ENCODE results near the gene DYNLRB1. TPM values are rescaled to one million over a fixed set of nuclear protein-coding genes. Genes with fewer than 3 reads are reported as not detected.

DYNLRB1 gene
- total RNA-seq, 1 experiment from 2014 or later: 142 TPM

DNA sequence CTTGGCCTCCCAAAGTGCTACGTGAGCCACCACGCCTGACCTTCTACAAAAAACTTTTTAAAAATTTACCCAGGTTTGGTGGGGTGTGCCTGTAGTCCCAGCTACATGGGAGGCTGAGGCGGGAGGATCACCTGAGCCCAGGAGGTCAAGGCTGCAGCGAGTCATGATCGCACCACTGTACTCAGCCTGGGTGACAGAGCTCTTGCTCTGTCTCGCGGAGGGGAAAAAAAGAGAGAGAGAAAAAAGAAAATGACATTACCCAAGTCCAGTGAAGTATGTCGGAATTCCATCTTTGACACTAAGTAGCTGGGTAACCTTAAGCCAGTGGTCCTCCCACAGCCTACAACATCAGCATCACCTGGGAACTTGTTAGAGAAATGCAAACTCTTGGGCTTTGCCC is 23.5 kb downstream of the DYNLRB1 start:
- BruUV-seq (replicated peaks): no TSS peak
- DNase-seq (ENCODE audit: low spot score): no peak
- intact Hi-C loops (cut with micrococcal nuclease; ENCODE audit: unreplicated experiment): loop anchor here (5.0 kb wide), 2 partner anchors 168 to 228 kb away; no protein-coding TSS in a partner anchor
- Histone ChIP-seq H3K27me3 (replicated peaks; ENCODE audit: insufficient read depth, low read depth, low read length, poor library complexity) (no peaks in the 10 kb centered on the region), H3K4me1 (ENCODE audit: insufficient read depth, low read length, poor library complexity, severe bottlenecking) (no peaks in the 10 kb centered on the region), H3K36me3 (ENCODE audit: insufficient read depth, low read length, poor library complexity, severe bottlenecking) (peaks cover 41% of the 10 kb centered on the region), H3K9me3 (ENCODE audit: low read depth, low read length, poor library complexity, severe bottlenecking) (no peaks in the 10 kb centered on the region), H3K4me3 (ENCODE audit: low read depth, low read length, poor library complexity, severe bottlenecking) (no peak overlapping the region), H3K27ac (ENCODE audit: low read depth, low read length, poor library complexity, severe bottlenecking) (no peak overlapping the region)
- no peak for TF ChIP-seq EZH2 (IDR thresholded peaks at IDR 0.05; ENCODE audit: borderline replicate concordance, low read depth, low read length, poor library complexity, severe bottlenecking)
- TF ChIP-seq, protein P1, sequence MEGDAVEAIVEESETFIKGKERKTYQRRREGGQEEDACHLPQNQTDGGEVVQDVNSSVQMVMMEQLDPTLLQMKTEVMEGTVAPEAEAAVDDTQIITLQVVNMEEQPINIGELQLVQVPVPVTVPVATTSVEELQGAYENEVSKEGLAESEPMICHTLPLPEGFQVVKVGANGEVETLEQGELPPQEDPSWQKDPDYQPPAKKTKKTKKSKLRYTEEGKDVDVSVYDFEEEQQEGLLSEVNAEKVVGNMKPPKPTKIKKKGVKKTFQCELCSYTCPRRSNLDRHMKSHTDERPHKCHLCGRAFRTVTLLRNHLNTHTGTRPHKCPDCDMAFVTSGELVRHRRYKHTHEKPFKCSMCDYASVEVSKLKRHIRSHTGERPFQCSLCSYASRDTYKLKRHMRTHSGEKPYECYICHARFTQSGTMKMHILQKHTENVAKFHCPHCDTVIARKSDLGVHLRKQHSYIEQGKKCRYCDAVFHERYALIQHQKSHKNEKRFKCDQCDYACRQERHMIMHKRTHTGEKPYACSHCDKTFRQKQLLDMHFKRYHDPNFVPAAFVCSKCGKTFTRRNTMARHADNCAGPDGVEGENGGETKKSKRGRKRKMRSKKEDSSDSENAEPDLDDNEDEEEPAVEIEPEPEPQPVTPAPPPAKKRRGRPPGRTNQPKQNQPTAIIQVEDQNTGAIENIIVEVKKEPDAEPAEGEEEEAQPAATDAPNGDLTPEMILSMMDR (conservative IDR thresholded peaks at IDR 0.05; ENCODE audit: low read depth, low read length): no peak
- POLR2A ChIA-PET (ENCODE audit: low non-redundant PET): no interaction called here
- CTCF ChIA-PET: interaction anchor here (0.6 to 0.7 kb wide), 2 partner anchors 47 to 128 kb away, joined by 3 to 4 read pairs; no protein-coding TSS in a partner anchor

DNA sequence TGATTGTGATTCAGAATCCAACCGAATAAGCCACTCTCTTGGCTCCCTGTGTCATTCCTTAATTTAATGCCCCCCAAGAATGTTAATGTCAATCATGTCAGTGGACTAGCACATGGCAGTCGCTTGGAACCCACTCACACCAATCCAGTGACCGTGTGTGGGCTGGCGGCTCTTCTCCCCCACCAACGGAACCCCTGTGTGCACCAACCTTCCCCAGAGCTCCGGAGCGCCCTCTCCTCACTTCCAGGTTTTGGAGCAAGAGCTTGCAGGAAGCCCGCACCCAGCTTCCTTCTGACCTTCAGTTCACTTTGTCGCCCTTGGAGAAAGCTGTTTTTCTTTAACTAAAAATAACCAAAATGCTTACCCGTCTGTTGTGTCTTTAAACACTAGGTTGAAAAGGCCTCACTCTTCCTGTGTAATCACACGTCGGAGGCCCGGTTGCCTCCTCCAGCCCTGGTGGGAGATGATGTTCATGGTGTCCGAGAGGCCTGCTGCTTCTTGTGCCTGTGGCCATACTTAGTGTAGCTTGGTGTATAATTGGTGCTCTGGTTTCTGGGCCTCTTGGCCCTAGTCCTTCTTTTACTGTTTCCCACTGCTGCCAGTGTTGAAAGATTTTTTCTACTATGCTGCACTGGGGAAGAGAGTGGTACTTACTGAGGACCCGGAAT is 24.5 kb downstream of the DYNLRB1 start:
- Histone ChIP-seq H3K27me3 (replicated peaks; ENCODE audit: insufficient read depth, low read depth, low read length, poor library complexity) (no peaks in the 10 kb centered on the region), H3K4me1 (ENCODE audit: insufficient read depth, low read length, poor library complexity, severe bottlenecking) (no peaks in the 10 kb centered on the region), H3K27ac (ENCODE audit: low read depth, low read length, poor library complexity, severe bottlenecking) (no peak overlapping the region), H3K4me3 (ENCODE audit: low read depth, low read length, poor library complexity, severe bottlenecking) (no peak overlapping the region), H3K9me3 (ENCODE audit: low read depth, low read length, poor library complexity, severe bottlenecking) (no peaks in the 10 kb centered on the region), H3K36me3 (ENCODE audit: insufficient read depth, low read length, poor library complexity, severe bottlenecking) (peaks cover 33% of the 10 kb centered on the region)
- no peak for TF ChIP-seq EZH2 (IDR thresholded peaks at IDR 0.05; ENCODE audit: borderline replicate concordance, low read depth, low read length, poor library complexity, severe bottlenecking)
- TF ChIP-seq, protein P1 (conservative IDR thresholded peaks at IDR 0.05; ENCODE audit: low read depth, low read length): no peak
- ChIA-PET CTCF (interaction anchor here (1.2 kb wide), 1 partner anchor 228 kb away, joined by 4 read pairs; no protein-coding TSS in a partner anchor), POLR2A (ENCODE audit: low non-redundant PET) (no interaction called here)
- DNase-seq (ENCODE audit: low spot score): no peak
- intact Hi-C loops (cut with micrococcal nuclease; ENCODE audit: unreplicated experiment): no loop called here
- BruUV-seq (replicated peaks): no TSS peak

DNA sequence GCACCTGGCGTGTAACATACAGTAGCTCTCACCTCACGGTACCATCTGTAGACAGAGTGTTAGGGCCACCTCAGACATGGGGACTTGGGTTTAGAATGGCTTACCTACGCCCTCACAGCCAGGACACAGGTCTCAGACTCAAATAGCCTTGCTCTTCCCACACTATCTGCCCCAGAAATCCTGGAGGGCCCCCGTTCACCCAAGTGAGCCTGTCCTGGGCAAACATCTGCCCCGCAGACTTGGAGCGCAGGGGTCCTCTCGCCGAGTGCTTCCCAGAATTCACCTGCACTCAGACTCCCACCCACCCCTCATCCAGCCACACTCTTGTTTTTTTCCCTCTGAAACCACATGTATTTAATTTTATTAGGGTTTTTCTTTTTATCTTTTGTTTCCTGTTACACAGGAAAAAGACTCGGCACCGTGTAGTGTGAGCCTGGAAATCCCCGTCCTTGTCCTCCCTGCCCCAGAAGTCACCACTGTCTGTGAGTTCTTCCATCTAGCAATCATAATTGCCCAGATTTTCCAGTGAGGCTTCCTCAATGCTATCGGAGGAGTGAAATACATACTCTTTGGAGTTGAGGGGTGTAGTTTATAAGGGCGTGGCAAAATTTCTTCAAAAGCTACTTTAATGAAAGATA is 25.2 kb downstream of the DYNLRB1 start:
- intact Hi-C loops (cut with micrococcal nuclease; ENCODE audit: unreplicated experiment): no loop called here

More for the DNA sequence above, 25.2 kb downstream of the DYNLRB1 start:
- POLR2A ChIA-PET (ENCODE audit: low non-redundant PET): no interaction called here
- no peak overlapping the region for H3K27ac ChIP-seq (ENCODE audit: low read depth, low read length, poor library complexity, severe bottlenecking)
- CTCF ChIA-PET: interaction anchor here (0.6 to 1.2 kb wide), 2 partner anchors 17 to 229 kb away, joined by 3 to 4 read pairs; partner anchors contain the start of gene MAP1LC3A
- no peak overlapping the region for H3K4me3 ChIP-seq (ENCODE audit: low read depth, low read length, poor library complexity, severe bottlenecking)
- no peak for TF ChIP-seq EZH2 (IDR thresholded peaks at IDR 0.05; ENCODE audit: borderline replicate concordance, low read depth, low read length, poor library complexity, severe bottlenecking)
- TF ChIP-seq, protein P1 (conservative IDR thresholded peaks at IDR 0.05; ENCODE audit: low read depth, low read length): no peak
- BruUV-seq (replicated peaks): no TSS peak
- H3K36me3 ChIP-seq (ENCODE audit: insufficient read depth, low read length, poor library complexity, severe bottlenecking): peaks cover 26% of the 10 kb centered on the region
- H3K27me3 ChIP-seq (replicated peaks; ENCODE audit: insufficient read depth, low read depth, low read length, poor library complexity): no peaks in the 10 kb centered on the region
- H3K4me1 ChIP-seq (ENCODE audit: insufficient read depth, low read length, poor library complexity, severe bottlenecking): no peaks in the 10 kb centered on the region
- no peaks in the 10 kb centered on the region for H3K9me3 ChIP-seq (ENCODE audit: low read depth, low read length, poor library complexity, severe bottlenecking)
- no peak for DNase-seq (ENCODE audit: low spot score)

Measured in A673 (cell line).